Astrocyte (in vitro differentiated cells and primary cell): ENCODE results near the gene PADI2.

Experiments
- EZH2 ChIP-seq: IDR thresholded peaks from 2 replicates; pipeline ENCODE4 v1.6.1; 2012; ENCODE audit warnings: mild to moderate bottlenecking, low read length, inconsistent platforms; ENCODE audit not compliant: insufficient read depth
- TF ChIP-seq, protein P1 (sequence below): IDR thresholded peaks from 2 replicates; pipeline ENCODE4 v1.5.1; 2011; ENCODE audit warnings: low read depth, mild to moderate bottlenecking, inconsistent platforms, low read length, moderate library complexity; ENCODE audit not compliant: insufficient read depth

DNA sequence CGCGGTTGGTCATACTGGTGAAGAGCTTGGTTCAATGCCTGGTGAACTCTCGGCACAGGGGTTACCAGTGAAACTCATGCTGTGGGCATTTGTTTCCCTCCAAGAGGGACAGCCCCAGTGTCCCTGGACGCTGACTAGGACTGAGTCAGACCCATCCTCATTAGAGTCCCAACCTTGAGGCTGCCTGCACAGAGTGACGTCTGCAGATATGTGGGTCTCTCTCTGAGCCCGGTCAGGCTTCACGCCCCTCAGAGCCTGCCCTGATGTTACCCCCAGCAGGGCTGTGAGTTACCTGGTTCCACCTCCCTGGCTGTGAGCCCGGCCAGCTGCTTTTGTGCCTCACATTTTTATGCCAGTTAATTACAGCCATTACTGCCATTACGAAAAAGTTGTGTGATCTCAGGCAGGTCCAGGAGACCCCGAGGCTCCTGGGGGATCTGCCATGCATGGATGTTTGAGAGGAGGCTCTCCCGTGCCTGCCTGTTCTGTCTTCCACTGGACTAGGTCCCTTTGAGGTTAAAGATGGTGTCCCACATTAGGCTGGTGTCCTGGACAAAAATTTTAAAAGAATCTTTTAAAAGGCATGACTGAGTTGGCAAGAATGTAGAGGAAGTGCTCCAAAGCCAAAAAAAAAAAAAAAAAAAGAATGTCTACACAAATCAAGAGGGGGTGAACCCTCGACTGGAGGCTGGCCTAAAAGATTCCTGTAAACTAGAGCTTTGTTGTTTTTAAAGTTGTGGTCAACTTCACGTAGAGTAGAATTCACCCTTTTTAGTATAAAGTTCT lies 49.0 kb upstream of the PADI2 start:
- TF ChIP-seq, protein P1, sequence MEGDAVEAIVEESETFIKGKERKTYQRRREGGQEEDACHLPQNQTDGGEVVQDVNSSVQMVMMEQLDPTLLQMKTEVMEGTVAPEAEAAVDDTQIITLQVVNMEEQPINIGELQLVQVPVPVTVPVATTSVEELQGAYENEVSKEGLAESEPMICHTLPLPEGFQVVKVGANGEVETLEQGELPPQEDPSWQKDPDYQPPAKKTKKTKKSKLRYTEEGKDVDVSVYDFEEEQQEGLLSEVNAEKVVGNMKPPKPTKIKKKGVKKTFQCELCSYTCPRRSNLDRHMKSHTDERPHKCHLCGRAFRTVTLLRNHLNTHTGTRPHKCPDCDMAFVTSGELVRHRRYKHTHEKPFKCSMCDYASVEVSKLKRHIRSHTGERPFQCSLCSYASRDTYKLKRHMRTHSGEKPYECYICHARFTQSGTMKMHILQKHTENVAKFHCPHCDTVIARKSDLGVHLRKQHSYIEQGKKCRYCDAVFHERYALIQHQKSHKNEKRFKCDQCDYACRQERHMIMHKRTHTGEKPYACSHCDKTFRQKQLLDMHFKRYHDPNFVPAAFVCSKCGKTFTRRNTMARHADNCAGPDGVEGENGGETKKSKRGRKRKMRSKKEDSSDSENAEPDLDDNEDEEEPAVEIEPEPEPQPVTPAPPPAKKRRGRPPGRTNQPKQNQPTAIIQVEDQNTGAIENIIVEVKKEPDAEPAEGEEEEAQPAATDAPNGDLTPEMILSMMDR: no peak
- no peak for TF ChIP-seq EZH2
